Measurements from ENCODE around the gene NECTIN2. TPM values are rescaled to one million over a fixed set of nuclear protein-coding genes. Genes with fewer than 3 reads are reported as not detected.

The NECTIN2 gene
- total RNA-seq, 4 donors from 2014 or later, result 58.6 to 129 (median 90.2) TPM

DNA sequence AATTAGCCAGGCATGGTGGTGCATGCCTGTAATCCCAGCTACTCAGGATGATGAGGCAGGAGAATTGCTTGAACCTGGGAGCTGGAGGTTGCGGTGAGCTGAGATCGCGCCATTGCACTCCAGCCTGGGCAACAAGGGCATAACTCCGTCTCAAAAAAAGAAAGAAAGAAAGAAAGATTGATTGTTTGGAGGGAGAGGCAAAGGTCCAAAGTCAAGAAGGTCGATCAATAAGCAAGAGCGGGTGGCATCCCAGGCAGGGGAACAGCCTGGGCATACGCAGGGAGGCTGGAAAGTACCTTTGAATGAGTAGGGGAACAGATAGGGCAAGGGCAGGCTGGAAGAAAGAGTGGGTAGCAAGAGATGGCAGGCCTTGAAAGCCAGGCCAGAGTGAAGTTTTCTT is 84.0 kb downstream of the NECTIN2 start:
- TF ChIP-seq, protein P1, sequence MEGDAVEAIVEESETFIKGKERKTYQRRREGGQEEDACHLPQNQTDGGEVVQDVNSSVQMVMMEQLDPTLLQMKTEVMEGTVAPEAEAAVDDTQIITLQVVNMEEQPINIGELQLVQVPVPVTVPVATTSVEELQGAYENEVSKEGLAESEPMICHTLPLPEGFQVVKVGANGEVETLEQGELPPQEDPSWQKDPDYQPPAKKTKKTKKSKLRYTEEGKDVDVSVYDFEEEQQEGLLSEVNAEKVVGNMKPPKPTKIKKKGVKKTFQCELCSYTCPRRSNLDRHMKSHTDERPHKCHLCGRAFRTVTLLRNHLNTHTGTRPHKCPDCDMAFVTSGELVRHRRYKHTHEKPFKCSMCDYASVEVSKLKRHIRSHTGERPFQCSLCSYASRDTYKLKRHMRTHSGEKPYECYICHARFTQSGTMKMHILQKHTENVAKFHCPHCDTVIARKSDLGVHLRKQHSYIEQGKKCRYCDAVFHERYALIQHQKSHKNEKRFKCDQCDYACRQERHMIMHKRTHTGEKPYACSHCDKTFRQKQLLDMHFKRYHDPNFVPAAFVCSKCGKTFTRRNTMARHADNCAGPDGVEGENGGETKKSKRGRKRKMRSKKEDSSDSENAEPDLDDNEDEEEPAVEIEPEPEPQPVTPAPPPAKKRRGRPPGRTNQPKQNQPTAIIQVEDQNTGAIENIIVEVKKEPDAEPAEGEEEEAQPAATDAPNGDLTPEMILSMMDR (IDR thresholded peaks at IDR 0.05), result no peak
- DNase-seq (ENCODE audit: low spot score) (no peak), ATAC-seq (ENCODE audit: low FRiP score) (no peak)

DNA sequence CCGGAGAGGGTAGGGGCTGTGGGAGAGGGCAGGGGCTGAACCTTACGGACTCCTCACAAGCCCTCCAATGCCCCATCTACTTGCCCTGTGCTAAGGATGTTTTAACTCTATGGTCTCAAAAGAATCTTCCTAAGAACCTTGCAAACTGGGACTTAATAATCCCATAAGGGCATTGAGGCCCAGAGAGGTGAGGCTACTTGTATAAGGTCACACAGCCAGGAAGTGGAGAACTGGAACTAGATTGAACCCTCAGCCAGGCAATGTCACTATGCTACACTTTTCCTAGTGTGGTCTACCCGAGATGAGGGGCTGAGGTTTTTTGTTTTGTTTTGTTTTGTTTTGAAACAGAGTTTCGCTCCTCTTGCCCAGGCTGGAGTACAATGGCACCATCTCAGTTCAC is 85.4 kb downstream of the NECTIN2 start:
- DNase-seq (ENCODE audit: low spot score) (no peak), ATAC-seq (ENCODE audit: low FRiP score) (no peak)
- TF ChIP-seq, protein P1 (IDR thresholded peaks at IDR 0.05), result no peak

Other genes starting within 250 kb of the NECTIN2 start
- not detected for gene IGSF23, start 232.7 kb upstream of the NECTIN2 start, total RNA-seq
- 10 to 100 TPM; 17.0 to 93.9 (median 28.6) TPM for gene PVR, start 202.4 kb upstream of the NECTIN2 start, total RNA-seq
- 1 to 10 TPM; 2.1 to 6.8 (median 3.8) TPM for gene CEACAM19, start 174.8 kb upstream of the NECTIN2 start, total RNA-seq
- gene CEACAM16, start 147.1 kb upstream of the NECTIN2 start, total RNA-seq, result not detected
- 100 to 1,000 TPM in 1 of 4 donors, 10 to 100 TPM in 3; 12.2 to 113 (median 46.2) TPM for gene BCL3, start 97.6 kb upstream of the NECTIN2 start, total RNA-seq
- under 1 TPM in 1 of 4 donors, not detected in 3; 0.46 TPM for gene CBLC, start 68.4 kb upstream of the NECTIN2 start, total RNA-seq
- 10 to 100 TPM; 37.0 to 55.0 (median 43.0) TPM for gene BCAM, start 37.2 kb upstream of the NECTIN2 start, total RNA-seq
- 100 to 1,000 TPM in 1 of 4 donors, 10 to 100 TPM in 3; 37.2 to 121 (median 44.2) TPM for gene TOMM40, start 45.0 kb downstream of the NECTIN2 start, total RNA-seq
- 100 to 1,000 TPM; 248 to 920 (median 429) TPM for gene APOE, start 59.5 kb downstream of the NECTIN2 start, total RNA-seq
- 100 to 1,000 TPM in 1 of 4 donors, 10 to 100 TPM in 3; 12.3 to 121 (median 21.8) TPM for gene APOC1, start 68.3 kb downstream of the NECTIN2 start, total RNA-seq
- gene APOC4, start 95.9 kb downstream of the NECTIN2 start, total RNA-seq, result not detected
- 1 to 10 TPM in 2 of 4 donors, not detected in 2; 1.9 to 9.0 TPM for gene APOC2, start 99.8 kb downstream of the NECTIN2 start, total RNA-seq
- gene CLPTM1, start 109.1 kb downstream of the NECTIN2 start, total RNA-seq, result 10 to 100 TPM; 58.8 to 77.5 (median 70.2) TPM
- gene RELB, start 155.2 kb downstream of the NECTIN2 start, total RNA-seq, result 10 to 100 TPM in 2 of 4 donors, 1 to 10 TPM in 2; 5.8 to 26.5 (median 13.5) TPM
- 10 to 100 TPM; 49.3 to 78.2 (median 73.4) TPM for gene CLASRP, start 192.7 kb downstream of the NECTIN2 start, total RNA-seq
- gene ZNF296, start 230.2 kb downstream of the NECTIN2 start, total RNA-seq, result 1 to 10 TPM in 2 of 4 donors, under 1 TPM in 2; 0.31 to 1.7 (median 1.1) TPM
- 10 to 100 TPM; 22.2 to 34.1 (median 27.9) TPM for gene GEMIN7, start 233.0 kb downstream of the NECTIN2 start, total RNA-seq
- 10 to 100 TPM; 13.6 to 23.7 (median 19.4) TPM for gene PPP1R37, start 246.9 kb downstream of the NECTIN2 start, total RNA-seq

Measured in omental fat pad (tissue), 4 donors.